ENCODE measurements around the gene MACROD2.

MACROD2 gene

GRCh38 chr20:14055127-14055742 lies 59.9 kb downstream of the MACROD2 start:
- TF ChIP-seq CTCF (conservative IDR thresholded peaks at IDR 0.05; ENCODE audit: low read length), result peak; percentile 68
- no peak overlapping the region for H3K4me3 ChIP-seq (ENCODE audit: low read length)
- peak; percentile 76 for DNase-seq (ENCODE audit: low read depth)

GRCh38 chr20:14062171-14062570 lies 66.9 kb downstream of the MACROD2 start:
- H3K4me3 ChIP-seq (ENCODE audit: low read length), result no peak overlapping the region
- no peak for TF ChIP-seq CTCF (conservative IDR thresholded peaks at IDR 0.05; ENCODE audit: low read length)
- DNase-seq (ENCODE audit: low read depth), result no peak

- DNase-seq (ENCODE audit: low read depth), result no peak
- no peak for TF ChIP-seq CTCF (conservative IDR thresholded peaks at IDR 0.05; ENCODE audit: low read length)
- no peak overlapping the region for H3K4me3 ChIP-seq (ENCODE audit: low read length)
Observed at GRCh38 chr20:14062786-14063185, 67.5 kb downstream of the MACROD2 start.

GRCh38 chr20:14064333-14064732 lies 69.0 kb downstream of the MACROD2 start:
- no peak overlapping the region for H3K4me3 ChIP-seq (ENCODE audit: low read length)
- no peak for TF ChIP-seq CTCF (conservative IDR thresholded peaks at IDR 0.05; ENCODE audit: low read length)
- DNase-seq (ENCODE audit: low read depth), result no peak

GRCh38 chr20:14064921-14065320 lies 69.6 kb downstream of the MACROD2 start:
- TF ChIP-seq CTCF (conservative IDR thresholded peaks at IDR 0.05; ENCODE audit: low read length), result no peak
- no peak overlapping the region for H3K4me3 ChIP-seq (ENCODE audit: low read length)

GRCh38 chr20:14065774-14066173 lies 70.5 kb downstream of the MACROD2 start:
- no peak for TF ChIP-seq CTCF (conservative IDR thresholded peaks at IDR 0.05; ENCODE audit: low read length)
- no peak for DNase-seq (ENCODE audit: low read depth)
- no peak overlapping the region for H3K4me3 ChIP-seq (ENCODE audit: low read length)

More at GRCh38 chr20:14064921-14065320, 69.6 kb downstream of the MACROD2 start:
- DNase-seq (ENCODE audit: low read depth), result no peak

- TF ChIP-seq CTCF (conservative IDR thresholded peaks at IDR 0.05; ENCODE audit: low read length), result no peak
- no peak for DNase-seq (ENCODE audit: low read depth)
- no peak overlapping the region for H3K4me3 ChIP-seq (ENCODE audit: low read length)
Observed at GRCh38 chr20:14067603-14068002, 72.3 kb downstream of the MACROD2 start.
